Neural progenitor cell (in vitro differentiated cells): Measurements from ENCODE around the gene CD83.

ENCODE experiments used
- EZH2phosphoT487 ChIP-seq: fragments of 200-600 bp; sonication (generic); IDR thresholded peaks from 2 replicates; pipeline ENCODE4 v1.6.1; 2017; ENCODE audit warnings: antibody characterized with exemption
- TF ChIP-seq, protein P1 (sequence below): fragments of 200-600 bp; sonication (generic); IDR thresholded peaks from 2 replicates; pipeline ENCODE4 v1.5.1; 2017; ENCODE audit warnings: antibody characterized with exemption, mild to moderate bottlenecking

DNA sequence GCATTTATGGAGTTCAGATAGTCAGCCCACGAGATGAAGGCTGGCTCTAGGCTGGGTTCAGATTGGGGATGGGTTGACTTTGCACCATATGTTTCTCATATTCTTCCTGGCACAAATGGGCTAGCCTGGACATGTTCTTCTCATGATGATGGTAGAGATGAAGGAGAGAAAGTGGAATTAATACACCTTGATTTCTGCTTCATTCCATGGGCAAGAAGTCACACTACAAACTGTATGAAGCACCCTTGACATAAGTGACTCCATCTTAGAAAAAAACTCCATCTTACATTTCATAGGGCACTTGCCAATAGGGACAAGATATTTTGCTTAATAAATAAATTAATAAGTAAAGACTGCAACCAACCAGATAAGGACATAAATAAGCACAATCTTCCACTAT, 12.0 kb upstream of the CD83 start:
- TF ChIP-seq, protein P1, sequence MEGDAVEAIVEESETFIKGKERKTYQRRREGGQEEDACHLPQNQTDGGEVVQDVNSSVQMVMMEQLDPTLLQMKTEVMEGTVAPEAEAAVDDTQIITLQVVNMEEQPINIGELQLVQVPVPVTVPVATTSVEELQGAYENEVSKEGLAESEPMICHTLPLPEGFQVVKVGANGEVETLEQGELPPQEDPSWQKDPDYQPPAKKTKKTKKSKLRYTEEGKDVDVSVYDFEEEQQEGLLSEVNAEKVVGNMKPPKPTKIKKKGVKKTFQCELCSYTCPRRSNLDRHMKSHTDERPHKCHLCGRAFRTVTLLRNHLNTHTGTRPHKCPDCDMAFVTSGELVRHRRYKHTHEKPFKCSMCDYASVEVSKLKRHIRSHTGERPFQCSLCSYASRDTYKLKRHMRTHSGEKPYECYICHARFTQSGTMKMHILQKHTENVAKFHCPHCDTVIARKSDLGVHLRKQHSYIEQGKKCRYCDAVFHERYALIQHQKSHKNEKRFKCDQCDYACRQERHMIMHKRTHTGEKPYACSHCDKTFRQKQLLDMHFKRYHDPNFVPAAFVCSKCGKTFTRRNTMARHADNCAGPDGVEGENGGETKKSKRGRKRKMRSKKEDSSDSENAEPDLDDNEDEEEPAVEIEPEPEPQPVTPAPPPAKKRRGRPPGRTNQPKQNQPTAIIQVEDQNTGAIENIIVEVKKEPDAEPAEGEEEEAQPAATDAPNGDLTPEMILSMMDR = no peak
- no peak for TF ChIP-seq EZH2phosphoT487
